GM12875 (cell line): ENCODE results near the gene CDH12.

ENCODE experiments used
- H3K4me3 ChIP-seq: one replicate; pipeline ENCODE4 v1.5.1; 2011; ENCODE audit warnings: low read depth, low read length, control low read depth
- CTCF ChIP-seq: IDR thresholded peaks from 2 replicates; pipeline ENCODE4 v1.5.1; 2011; ENCODE audit warnings: low read depth, mild to moderate bottlenecking, control low read depth, inconsistent platforms, low read length, moderate library complexity, borderline replicate concordance; ENCODE audit not compliant: insufficient read depth

Gene CDH12

GRCh38 chr5:22058620-22059019, 794.5 kb downstream of the CDH12 start:
- no peak for TF ChIP-seq CTCF
- no peak overlapping the region for H3K4me3 ChIP-seq

- no peak overlapping the region for H3K4me3 ChIP-seq
- TF ChIP-seq CTCF: no peak
Measured at GRCh38 chr5:22057012-22057411, 796.1 kb downstream of the CDH12 start.

- TF ChIP-seq CTCF: no peak
- no peak overlapping the region for H3K4me3 ChIP-seq
Measured at GRCh38 chr5:22056601-22057000, 796.5 kb downstream of the CDH12 start.

GRCh38 chr5:22053195-22053594, 799.9 kb downstream of the CDH12 start:
- no peak for TF ChIP-seq CTCF
- H3K4me3 ChIP-seq: no peak overlapping the region

- no peak for TF ChIP-seq CTCF
- H3K4me3 ChIP-seq: no peak overlapping the region
Measured at GRCh38 chr5:22051881-22052280, 801.3 kb downstream of the CDH12 start.

GRCh38 chr5:22050931-22051330, 802.2 kb downstream of the CDH12 start:
- TF ChIP-seq CTCF: no peak
- H3K4me3 ChIP-seq: no peak overlapping the region

- TF ChIP-seq CTCF: no peak
- no peak overlapping the region for H3K4me3 ChIP-seq
Measured at GRCh38 chr5:22044229-22044628, 808.9 kb downstream of the CDH12 start.
